ENCODE measurements around the gene STK32B. TPM values are rescaled to one million over a fixed set of nuclear protein-coding genes. Genes with fewer than 3 reads are reported as not detected.

Gene STK32B
- total and polyA plus RNA-seq, 2 of the 8 experiments (the other 6 are each of a cell fraction or from before 2014, with no cell fraction given) = 2.3 to 2.5 TPM

- Histone ChIP-seq H3K23me2 (ENCODE audit: low read depth, low read length) (no peaks in the 10 kb centered on the region), H3K9ac (replicated peaks in 1 of 4; ENCODE audit: extremely low read depth in 1 of 4, low read depth in 3 of 4, low read length in 3 of 4) (no peak overlapping the region), H4K8ac (ENCODE audit: extremely low read depth, insufficient read depth, low read length) (no peak overlapping the region), H2BK12ac (ENCODE audit: low read depth, low read length) (no peak overlapping the region), H3K56ac (replicated peaks; ENCODE audit: insufficient read length, low read depth, low read length) (no peak overlapping the region), H3K79me1 (ENCODE audit: low read depth, low read length) (no peaks in the 10 kb centered on the region), H3K27me3 (replicated peaks in 1 of 4; ENCODE audit: control insufficient read depth in 3 of 4, extremely low read depth in 1 of 4, insufficient read depth in 3 of 4, low read length in 3 of 4) (no peaks in the 10 kb centered on the region), H4K91ac (replicated peaks; ENCODE audit: insufficient read length, low read length) (no peak overlapping the region), H3K36me3 (ENCODE audit: control insufficient read depth in 2 of 4, insufficient read depth in 4 of 4, low read length in 3 of 4) (no peaks in the 10 kb centered on the region), H4K5ac (ENCODE audit: insufficient read length, low read depth, low read length) (no peak overlapping the region), H2BK5ac (ENCODE audit: low read depth, low read length) (no peak overlapping the region), H3K27ac (ENCODE audit: low read depth, low read length) (no peak overlapping the region), H3K23ac (ENCODE audit: insufficient read length) (no peak overlapping the region), H3K4me1 (replicated peaks in 1 of 4; ENCODE audit: control insufficient read depth in 3 of 4, insufficient read depth in 4 of 4, low read length in 3 of 4) (no peaks in the 10 kb centered on the region), H3K79me2 (ENCODE audit: control insufficient read depth in 1 of 2, insufficient read depth in 2 of 2, low read length in 2 of 2) (no peaks in the 10 kb centered on the region), H2AFZ (ENCODE audit: low read length) (no peak overlapping the region), H2BK120ac (replicated peaks; ENCODE audit: low read depth, low read length) (no peak overlapping the region), H3K9me3 (ENCODE audit: insufficient read depth in 2 of 2, low read depth in 1 of 2, low read length in 1 of 2) (peaks cover 11 to 17% of the 10 kb centered on the region in 2 experiments; a peak in 3 of 4 replicates), H4K20me1 (replicated peaks in 1 of 2; ENCODE audit: control insufficient read depth in 1 of 2, insufficient read depth in 2 of 2, low read length in 2 of 2) (no peaks in the 10 kb centered on the region), H2AK5ac (ENCODE audit: low read depth, low read length) (no peak overlapping the region), H3K18ac (ENCODE audit: extremely low read depth, low read length) (no peak overlapping the region), H3K4ac (replicated peaks; ENCODE audit: insufficient read length, low read depth, low read length) (no peak overlapping the region), H3K4me2 (ENCODE audit: insufficient read depth in 1 of 2, low read depth in 2 of 2, low read length in 2 of 2) (no peak overlapping the region), H2BK20ac (ENCODE audit: low read length) (no peak overlapping the region), H3K14ac (ENCODE audit: insufficient read length) (no peak overlapping the region), H2BK15ac (ENCODE audit: low read length) (no peak overlapping the region), H3K4me3 (ENCODE audit: extremely low read depth in 1 of 4, insufficient read depth in 2 of 4, low read depth in 3 of 4, low read length in 4 of 4) (no peak overlapping the region)
- FAIRE-seq (no peak), DNase-seq (ENCODE audit: low read depth in 1 of 2, low spot score in 2 of 2) (no peak)
- ChIA-PET POLR2A (ENCODE audit: partially characterized antibody) (no interaction called here), CTCF (ENCODE audit: partially characterized antibody) (interaction anchor here (0.6 kb wide), 1 partner anchor 26 kb away, joined by 3 read pairs; no protein-coding TSS in a partner anchor)
- TF ChIP-seq ZNF274 (IDR thresholded peaks at IDR 0.05; ENCODE audit: borderline replicate concordance, extremely low read depth, low read length) (no peak), RBBP5 (IDR thresholded peaks at IDR 0.05; ENCODE audit: borderline replicate concordance, low read depth, low read length) (no peak), TEAD4 (IDR thresholded peaks at IDR 0.05; ENCODE audit: low read depth, low read length) (no peak), POLR2AphosphoS5 (IDR thresholded peaks at IDR 0.05; ENCODE audit: low read depth, low read length) (no peak), JUND (IDR thresholded peaks at IDR 0.05; ENCODE audit: low read length) (no peak), KDM5A (IDR thresholded peaks at IDR 0.05; ENCODE audit: low read length) (no peak), SAP30 (IDR thresholded peaks at IDR 0.05; ENCODE audit: insufficient read depth, insufficient replicate concordance, low read length) (no peak), KDM4A (IDR thresholded peaks at IDR 0.05; ENCODE audit: low read depth, low read length, severe bottlenecking) (no peak), JUN (IDR thresholded peaks at IDR 0.05; ENCODE audit: low read depth, low read length) (no peak), CBX8 (IDR thresholded peaks at IDR 0.05; ENCODE audit: borderline replicate concordance, low read depth, low read length) (no peak), EZH2 (IDR thresholded peaks at IDR 0.05; ENCODE audit: low read depth, low read length, severe bottlenecking) (no peak), POLR2A (IDR thresholded peaks at IDR 0.05; ENCODE audit: control extremely low read depth in 1 of 2, low read depth in 2 of 2, low read length in 2 of 2) (no peak), SIX5 (IDR thresholded peaks at IDR 0.05; ENCODE audit: low read depth, low read length) (no peak), HDAC2 (IDR thresholded peaks at IDR 0.05; ENCODE audit: borderline replicate concordance in 1 of 2, low read depth in 2 of 2, low read length in 2 of 2) (no peak), EP300 (IDR thresholded peaks at IDR 0.05; ENCODE audit: borderline replicate concordance in 1 of 2, low read depth in 2 of 2, low read length in 2 of 2) (no peak)
Observed at GRCh38 chr4:5515646-5516045, 464.4 kb downstream of the STK32B start.

Data from H1 (cell line).